DMS 273 (cell line): ENCODE data around the gene ATG4D.

Experiments used
- DNase-seq: peaks from one replicate; lab custom pipeline; 2025; ENCODE audit not compliant: unreplicated experiment; lab: John Stamatoyannopoulos, UW

The ATG4D gene

GRCh38 chr19:10543420-10544241 is at the start of gene ATG4D:
Gene ATG4D, plus strand, starts transcription at chr19:10543904. Its CDS starts 187 bp downstream, at chr19:10544091.
- peak; percentile 92 for DNase-seq

DNA sequence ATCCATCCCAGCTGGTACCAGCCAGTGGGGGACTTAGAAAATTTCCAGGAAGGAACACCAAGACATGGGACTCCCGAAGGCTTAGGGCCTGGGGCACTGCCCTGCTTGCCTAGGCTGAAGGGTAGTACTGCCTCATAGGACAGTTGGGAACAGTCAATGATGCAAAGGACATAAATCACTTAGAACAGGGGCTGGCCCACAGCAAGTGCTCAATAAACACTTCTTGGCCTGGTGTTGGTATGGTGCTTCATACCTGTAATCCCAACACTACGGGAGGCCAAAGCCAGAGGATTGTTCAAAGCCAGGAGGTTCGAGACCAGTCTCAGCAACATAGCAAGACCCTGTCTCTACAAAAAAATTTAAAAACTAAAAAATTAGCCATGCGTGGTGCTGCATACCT is 46.3 kb upstream of the ATG4D start:
- DNase-seq: no peak

DNA sequence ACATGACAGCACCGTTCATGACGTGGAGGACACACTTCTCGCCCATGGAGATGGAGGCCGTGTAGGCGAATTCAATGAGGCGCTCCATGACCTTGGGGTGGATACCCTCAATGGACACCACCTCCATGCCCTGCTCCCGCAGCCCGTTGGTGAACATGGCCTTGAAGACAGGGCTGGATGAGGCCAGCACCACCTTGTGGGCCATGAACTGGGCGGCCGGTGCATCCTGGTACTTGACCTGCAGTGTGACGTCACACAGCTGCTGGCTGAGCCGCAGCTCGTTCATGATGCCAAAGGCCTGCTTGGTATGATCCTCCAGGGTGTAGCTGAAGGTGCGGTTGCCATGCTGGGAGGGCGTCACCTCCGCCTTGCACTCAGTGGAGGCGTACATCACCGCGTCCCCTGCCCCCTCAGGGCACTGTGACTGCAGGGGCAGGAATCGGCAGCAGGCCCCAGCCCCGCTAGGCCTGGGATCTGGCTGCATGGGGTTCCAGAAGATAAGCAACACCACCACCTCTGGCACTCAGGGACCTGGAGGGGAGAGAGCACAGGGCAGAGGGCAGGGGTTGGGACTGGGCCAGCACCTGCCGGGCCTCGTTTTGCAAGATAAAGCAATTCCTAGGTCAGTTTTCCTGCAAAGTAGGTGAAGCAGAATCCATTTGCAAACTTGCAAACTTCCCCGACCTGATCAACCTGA is 44.0 kb upstream of the ATG4D start:
- DNase-seq: no peak

DNA sequence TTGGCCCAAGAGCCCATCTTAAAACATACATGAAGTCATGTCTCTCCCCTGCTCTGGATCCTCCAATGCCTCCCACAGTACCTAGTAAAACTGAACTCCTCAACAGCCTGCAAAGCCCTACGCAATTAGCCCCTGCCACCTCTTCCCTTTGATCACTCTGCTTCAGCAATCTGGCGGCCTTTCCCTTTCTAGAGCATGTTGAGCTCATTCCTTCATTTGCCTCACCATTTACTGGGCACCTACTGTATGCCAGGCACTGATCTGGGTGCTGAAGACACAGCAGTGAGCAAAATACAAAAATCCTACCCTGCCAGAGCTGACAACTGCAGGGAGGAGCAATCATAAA is 43.5 kb upstream of the ATG4D start:
- no peak for DNase-seq

- peak; percentile 80 for DNase-seq
Measured at GRCh38 chr19:10501971-10502523, 41.7 kb upstream of the ATG4D start.

GRCh38 chr19:10502524-10503001 is 41.1 kb upstream of the ATG4D start:
- DNase-seq: peak; percentile 98

DNA sequence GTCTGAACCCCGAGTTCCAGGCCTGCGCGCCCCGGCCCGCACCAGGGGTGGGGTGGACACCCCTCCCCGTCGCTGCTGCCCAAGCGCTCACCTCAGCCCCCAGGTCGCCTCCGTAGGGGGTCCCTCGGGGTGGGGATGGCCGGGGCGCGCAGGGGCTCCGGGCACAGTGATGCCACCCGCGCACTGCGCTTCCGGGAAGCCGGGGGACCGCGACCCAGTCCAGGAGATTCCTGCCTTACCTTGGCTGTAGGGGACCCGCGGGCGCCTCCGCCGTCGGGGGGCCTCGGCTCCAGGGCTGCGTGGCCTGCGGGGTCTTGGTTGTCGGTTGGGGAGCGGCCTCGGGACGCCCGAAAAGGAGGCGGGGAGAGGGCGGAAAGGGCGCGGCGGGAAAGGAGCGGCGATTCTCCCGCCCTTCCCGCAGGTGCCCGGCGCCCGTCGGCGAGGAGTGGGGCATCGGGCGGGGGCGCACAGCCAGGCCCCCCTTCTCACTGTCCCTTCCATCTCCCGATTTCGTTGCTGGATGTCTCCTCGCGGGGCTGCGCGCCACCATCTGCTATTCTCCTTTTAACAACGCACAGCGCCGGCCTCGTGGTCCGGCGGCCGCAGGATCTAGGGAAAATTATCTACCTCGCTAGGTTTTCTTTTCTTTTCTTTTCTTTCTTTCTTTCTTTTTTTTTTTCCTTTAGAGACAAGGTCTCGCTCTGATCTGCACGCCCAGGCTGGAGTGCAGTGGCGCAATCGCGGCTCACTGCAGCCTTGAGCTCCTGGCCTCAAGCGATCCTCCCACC is 40.5 kb upstream of the ATG4D start, which contains the start of gene KEAP1:
Gene KEAP1, minus strand, starts transcription at position 355 of the 788 bp plus-strand sequence. CDS start 3,323 bp downstream, outside the sequence.
- peak; percentile 70 for DNase-seq

DNA sequence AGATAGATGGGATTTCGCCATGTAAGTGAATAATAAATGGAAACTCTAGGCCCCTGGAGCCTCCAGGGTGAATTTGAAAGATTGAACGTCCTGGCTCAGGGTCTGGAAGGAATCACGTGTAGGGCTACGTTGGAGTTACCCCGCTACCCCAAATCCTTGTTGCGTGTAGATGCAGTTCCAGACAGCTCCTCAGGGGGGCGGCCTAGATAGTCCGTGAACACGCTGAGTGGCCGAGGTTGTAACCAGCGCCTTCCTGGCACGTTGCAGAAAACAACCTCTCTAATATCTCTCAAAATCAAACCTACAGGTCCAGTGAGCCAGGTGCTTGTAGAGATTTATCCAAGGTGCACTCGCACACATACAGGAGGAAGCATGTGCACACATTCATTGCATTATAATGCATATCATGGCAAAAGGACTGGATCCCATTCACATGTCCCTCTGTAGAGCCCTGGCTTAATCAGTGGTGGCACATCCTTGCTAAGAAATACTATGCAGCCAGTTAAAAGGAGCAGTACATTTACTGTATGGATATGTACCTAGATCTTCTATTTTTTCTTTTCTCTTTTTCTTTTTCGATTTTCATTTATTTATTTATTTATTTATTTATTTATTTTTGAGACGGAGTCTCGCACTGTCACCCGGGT is 38.0 kb upstream of the ATG4D start:
- peak; percentile 80 for DNase-seq

DNA sequence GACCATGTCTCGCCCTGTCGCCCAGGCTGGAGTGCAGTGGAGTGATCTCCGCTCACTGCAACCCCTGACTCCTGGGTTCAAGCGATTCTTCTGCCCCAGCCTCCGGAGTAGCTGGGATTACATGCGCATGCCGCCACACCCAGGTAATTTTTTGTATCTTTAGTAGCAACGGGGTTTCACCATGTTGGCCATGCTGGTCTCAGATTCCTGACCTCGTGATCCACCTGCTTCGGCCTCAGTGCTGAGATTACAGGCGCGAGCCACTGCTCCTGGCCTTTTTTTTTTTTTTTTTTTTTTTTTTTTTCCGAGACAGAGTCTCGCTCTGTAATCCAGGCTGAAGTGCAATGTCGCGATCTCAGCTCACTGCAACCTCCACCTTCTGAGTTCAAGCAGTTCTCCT is 35.7 kb upstream of the ATG4D start:
- no peak for DNase-seq

GRCh38 chr19:10508707-10509106 is 35.0 kb upstream of the ATG4D start:
- no peak for DNase-seq

DNA sequence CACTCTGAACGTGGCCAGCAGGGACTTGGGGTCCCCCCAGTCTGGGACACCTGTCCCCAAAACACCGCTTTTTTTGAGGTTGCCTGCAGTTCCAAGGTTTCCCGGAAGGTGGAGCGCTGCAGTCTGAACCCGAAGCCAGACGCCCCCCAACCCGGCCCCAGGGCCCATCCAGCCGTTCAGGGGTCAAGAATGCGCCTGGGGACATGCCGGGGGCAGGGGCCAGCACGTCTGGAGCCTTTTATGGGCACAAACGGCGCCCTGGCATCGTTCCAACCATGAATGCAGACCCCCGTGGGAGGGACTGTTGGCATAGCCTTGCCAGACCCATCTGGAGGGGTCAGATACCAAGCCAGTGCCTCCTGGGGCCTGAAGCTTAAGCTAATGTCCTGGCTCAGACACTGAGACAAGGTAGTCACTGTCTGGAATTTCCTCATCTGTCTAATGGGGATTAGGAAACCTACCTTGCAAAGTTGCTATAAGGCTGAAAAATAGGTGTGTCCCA is 33.4 kb upstream of the ATG4D start:
- peak; percentile 71 for DNase-seq

DNA sequence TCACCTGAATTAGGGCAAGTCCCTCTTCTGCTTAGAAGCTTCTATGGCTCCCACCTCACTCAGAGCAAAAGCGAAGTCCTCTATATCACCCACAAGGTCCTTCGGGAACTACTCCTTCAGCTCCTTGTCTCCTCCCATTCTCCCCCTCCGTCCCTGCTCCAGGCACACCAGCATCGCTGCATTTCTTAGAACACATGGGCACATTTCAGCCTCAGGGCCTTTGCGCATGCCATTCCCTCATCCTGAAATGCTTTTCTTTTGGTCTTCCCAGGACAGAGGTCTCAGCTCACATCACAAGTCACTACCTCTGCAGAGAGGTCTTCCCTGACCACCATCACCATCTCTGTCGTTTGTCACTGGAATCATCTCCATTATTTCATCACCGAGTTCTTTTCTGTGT is 30.5 kb upstream of the ATG4D start:
- DNase-seq: no peak

DNA sequence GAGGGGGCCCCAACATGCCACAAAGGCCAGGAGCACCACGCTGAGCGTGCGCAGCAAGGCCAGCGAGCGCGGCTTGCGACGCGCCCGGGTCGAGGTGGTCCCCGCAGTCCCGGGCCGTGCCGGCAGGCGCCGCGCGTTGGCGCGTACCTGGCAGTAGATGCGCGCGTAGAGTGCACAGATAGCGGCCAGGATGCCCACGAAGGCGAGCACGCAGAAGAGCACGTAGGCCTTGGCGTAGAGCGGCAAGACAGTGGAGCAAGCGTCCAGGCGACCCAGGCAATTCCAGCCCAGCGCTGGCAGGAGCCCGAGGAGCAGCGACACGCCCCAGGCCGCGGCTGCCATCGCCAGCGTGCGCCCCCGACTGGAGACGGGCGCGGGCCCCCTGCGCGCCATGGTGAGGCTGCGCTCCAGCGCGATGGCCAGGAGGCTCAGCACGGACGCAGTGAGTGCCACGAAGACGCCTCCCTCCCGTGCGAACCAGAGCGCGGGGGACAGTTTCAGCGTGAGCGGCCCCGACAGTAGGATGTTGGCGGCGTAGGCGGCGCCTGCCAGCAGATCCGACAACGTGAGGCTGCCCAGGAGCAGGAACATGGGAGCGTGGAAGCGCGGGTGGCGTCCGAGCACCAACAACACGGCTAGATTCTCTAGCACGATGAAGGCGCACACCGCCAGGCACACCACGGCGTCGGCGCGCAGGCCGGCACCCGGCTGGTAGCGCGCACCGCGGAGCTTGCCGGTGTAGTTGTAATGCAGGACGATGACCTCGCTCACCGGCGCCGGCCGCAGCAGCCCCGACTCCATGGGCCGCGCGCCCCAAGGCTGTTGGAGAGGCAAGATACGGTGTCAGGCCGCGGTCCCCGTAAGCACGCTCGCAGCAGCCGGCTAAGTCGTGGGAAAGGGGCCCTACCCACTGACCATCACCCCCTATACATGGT is 29.2 kb upstream of the ATG4D start:
- no peak for DNase-seq

GRCh38 chr19:10516064-10516385 is 27.7 kb upstream of the ATG4D start:
- no peak for DNase-seq

- no peak for DNase-seq
Measured at GRCh38 chr19:10516671-10517286, 26.9 kb upstream of the ATG4D start.

GRCh38 chr19:10517361-10517759 is 26.3 kb upstream of the ATG4D start, which contains the start of gene S1PR5:
Gene S1PR5, minus strand, starts transcription at chr19:10517447. Its CDS starts 2,436 bp downstream, at chr19:10515011.
- DNase-seq: peak; percentile 73

DNA sequence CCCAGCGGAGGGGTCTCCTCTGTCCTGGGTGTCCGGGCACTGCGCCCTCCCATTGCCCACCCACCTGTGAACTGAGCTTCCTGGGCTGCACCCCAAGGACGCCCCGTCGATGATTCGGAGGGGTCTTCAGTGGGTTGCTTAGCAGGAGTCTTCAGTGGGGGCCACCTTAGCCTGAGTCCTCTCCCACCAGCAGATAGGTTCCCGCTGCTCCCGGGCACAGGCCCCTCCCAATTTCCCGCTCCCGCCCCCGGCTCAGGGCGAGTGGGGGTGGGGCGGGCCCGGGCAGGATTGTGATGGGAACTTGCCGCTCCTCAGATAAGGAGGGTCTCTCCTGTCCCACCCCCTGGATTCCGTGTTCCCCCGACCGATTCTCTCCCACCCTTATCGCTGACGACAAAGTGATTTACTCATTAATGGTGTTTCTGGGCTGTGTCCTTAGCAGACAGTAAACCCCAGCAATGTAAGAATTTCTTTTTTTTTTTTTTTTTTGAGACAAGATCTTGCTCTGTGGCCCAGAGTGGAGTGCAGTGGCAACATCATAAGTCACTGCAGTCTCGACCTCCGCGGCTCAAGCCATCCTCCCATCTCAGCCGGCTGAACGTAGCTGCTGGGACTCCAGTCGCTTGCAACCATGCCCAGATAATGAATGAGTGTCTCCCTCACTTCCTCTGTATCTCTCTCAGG is 25.8 kb upstream of the ATG4D start:
- peak; percentile 72 for DNase-seq
